ENCODE data around the gene UCP3. TPM values are rescaled to one million over a fixed set of nuclear protein-coding genes. Genes with fewer than 3 reads are reported as not detected.

Gene UCP3
- total RNA-seq, 1 donor from 2014 or later: 11.9 TPM

DNA sequence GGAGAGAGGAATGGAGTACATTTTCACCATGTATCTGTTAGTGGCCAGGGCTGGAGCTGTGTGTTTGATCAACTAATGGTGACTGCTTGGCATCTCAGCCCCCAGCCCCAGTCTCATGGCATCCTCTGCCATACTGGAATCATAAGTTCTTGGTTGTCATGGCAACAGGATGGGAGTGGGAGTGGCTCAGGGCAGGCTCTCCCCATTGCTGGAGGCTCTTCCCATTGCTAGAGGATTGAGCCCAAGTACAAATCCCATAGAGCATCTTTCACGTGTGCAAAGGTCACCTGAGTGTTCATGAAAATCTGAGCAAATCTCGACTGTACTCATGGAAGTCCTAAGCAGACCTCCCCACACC lies 43.1 kb downstream of the UCP3 start:
- intact Hi-C loops (cut with micrococcal nuclease): no loop called here
- ATAC-seq: no peak
- no peak for DNase-seq

DNA sequence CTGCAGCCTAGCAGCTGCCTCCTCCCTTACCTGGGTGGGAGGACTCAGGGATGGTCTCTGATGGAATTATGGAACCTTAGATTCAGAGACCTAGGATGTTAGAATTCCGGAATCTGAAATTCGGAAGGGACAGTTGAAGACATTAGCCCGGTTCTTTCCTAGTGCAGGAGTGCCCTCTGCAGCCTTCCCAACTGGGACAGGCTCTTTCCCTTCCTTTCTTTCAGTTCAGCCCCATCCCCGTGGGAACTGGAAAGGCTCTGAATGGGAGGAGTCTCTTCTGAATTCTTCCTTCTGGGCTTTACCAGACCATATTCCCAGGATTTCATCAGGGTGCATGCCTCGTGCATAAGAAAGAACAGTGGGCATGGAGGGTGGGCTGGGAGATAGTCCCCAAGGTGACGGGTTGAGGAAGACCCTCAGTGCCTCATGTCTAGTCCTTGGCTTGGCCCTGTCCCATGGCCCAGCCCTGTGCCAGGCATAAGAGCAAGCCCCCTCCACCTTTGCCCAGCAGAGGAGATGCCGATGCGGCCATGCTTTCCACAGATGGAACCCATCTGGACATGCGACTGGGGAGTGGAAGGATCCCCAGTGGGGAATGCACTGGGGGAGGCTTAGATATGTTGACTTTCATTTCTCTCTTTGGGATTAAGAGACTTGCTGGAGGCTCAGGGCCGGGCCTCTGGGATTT lies 43.7 kb downstream of the UCP3 start:
- no peak for DNase-seq
- intact Hi-C loops (cut with micrococcal nuclease): no loop called here
- peak; percentile 22 for ATAC-seq

DNA sequence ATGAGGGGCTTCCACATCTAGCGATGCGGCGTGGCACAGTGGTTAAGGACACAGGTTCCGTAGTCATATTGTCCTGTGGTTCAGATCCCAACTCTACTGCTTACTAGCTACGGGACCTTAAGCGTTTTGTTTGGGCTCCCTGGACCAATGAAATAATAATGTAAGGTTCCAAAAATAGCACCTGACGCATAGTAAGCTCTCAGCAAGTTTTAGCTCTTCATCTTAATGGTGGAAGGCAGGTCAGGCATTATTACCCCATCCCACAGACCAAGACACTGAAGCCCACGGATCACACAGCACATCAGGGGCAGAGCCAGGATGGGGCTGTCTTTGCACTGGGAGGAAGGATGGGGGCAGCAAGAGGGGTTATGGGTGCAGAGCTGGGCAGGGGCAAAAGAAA lies 45.0 kb downstream of the UCP3 start:
- DNase-seq (no peak), ATAC-seq (peak; percentile 48)
- intact Hi-C loops (cut with micrococcal nuclease): no loop called here

DNA sequence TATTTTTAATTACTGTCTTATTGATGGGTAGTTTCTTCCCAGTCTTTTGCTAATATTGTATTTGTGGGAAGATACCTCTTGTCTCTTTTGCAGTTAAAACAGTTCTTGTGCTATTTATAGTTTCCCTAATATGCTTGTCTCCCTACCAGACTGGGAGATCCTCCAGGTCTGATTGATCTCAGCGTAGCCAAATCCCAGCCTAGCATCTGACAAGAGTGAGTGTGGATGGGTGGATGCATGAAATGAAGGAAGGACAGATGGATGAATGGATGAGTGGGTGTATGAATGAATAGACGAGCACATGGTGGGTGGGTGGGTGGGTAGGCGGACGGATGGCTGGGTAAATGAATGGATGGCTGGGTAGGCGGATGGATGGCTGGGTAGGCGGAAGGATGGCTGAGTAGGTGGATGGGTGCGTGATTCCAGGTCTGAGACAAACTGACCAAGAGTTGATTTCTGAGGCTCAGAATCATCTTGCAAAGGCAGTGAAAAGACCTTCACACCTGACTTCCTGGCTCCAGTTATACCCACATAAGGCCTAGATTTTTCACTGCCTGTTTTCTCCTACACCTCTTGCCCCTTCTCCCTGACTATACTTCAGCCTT lies 46.7 kb downstream of the UCP3 start:
- intact Hi-C loops (cut with micrococcal nuclease): no loop called here
- no peak for DNase-seq

DNA sequence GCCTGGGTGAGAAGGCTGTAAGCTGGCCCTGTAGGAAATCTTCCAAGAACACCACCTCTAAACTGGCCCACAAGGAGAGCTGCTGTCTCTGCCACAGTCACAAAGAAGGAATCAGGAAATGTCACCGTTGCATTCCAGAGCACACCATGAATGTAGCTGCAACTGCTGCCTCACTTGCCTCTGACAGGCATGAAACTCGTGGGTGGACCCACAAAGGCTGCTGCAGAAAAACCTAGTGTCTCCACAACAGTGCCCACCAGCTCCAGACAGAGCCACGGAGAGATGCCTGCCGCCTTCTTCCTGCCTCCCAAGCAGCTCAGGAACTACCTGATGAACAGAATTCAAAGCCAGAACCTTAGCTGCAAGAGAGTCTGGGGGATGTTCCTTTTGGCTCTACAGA lies 47.6 kb downstream of the UCP3 start:
- ATAC-seq (no peak), DNase-seq (no peak)
- intact Hi-C loops (cut with micrococcal nuclease): no loop called here

More for the DNA sequence above, 46.7 kb downstream of the UCP3 start:
- no peak for ATAC-seq

DNA sequence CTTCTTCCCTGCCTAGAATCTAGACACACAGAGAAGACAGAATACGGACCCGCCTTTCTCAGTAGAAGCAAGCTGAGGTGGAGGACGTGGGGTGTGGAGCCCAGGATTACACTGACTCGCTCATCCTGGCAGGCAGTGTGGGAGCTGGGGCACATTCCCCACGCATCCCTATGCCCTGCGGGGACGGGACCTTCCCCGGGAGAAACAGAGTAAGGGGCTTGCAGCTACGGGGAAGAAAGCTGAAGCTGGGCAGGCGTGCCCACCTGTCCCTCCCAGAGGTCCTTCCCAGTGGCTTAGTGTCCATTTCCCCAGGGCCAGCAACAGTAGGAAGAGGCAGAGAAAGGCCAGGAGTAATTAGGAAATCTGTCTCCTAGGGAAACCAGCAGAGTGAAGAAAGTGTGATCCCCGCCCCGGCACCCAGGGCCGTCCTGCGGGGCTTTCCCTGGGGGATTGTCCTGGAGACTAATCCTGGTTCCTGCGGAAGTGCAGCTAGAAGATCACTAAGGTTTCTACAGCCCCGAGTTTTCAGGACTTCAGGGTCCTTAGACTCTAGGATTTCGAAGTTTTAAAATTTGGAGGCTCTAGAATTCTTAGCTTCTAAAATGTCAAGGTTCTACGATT lies 50.3 kb downstream of the UCP3 start:
- no peak for DNase-seq
- no peak for ATAC-seq
- intact Hi-C loops (cut with micrococcal nuclease): no loop called here

DNA sequence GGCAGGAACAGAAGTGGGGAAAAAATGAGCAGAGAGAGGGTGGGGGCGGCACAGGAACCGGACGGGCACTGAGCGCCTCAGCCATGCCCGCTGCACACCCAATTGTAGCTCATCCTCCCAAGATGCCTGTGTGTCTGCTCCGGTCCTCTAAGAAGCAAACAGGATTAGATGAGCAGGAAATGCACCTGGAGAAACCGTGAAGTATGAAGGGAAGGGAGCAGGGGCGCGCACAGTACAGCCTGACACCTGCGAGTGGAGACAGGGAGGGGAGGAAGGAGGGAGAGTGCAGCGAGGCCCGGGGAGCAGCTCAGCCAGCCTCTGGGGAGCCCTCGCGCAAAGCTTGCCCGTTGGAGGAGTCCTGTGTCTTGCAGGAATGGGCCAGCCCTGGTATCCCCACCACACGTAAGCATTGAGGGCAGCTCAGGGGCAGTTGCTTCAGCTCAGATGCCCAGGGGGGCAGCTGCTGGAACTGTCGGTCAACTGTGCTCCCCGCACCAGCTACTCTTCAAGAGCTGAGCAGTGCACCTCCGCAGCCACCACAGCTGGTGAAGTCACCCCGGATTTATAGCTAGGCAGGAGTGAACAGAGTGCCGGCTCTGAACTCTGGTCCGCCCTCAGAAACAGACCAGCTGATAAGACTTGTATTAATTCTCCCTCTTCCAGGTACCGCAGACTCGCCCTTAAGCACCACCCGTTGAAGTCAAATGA lies 51.1 kb downstream of the UCP3 start:
- intact Hi-C loops (cut with micrococcal nuclease): no loop called here
- ATAC-seq: no peak
- no peak for DNase-seq

DNA sequence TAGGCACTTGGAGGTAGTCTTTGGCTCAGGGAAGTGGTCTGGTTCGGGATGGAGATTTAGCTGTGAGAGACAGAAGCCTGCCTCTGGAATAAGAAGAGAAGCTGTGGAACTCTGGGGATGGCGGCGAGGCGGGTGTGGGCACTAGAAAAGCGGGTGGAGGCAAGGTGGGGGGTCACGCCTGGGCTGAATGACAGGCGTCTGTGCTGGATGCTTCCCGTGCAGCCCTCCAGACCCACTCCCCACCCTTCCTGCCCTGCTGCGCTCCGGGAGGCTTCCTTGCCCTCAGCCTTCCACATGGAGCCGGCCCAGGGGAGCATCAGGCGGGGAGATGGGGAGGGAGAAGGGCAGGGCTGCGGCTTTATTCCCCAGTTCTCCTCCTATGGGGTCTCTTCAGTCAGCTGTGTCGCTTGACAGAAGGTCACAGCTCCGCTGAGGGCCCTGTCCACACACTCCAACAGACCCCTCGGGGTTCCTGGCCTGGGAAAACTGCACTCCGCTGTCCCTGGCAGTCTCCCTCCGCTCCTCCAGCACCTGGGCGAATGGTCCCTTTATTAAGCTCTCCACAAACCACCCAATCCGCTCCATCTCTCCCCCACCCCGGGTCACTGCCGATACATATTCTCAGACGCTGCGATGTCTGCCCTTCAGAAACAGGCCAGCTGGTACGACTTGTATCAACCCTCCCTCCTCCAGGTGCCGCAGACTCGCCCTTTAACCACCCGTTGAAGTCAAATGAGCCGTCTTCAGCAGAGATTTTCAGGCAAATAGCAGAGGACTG lies 51.8 kb downstream of the UCP3 start:
- intact Hi-C loops (cut with micrococcal nuclease): no loop called here
- DNase-seq (no peak), ATAC-seq (no peak)

DNA sequence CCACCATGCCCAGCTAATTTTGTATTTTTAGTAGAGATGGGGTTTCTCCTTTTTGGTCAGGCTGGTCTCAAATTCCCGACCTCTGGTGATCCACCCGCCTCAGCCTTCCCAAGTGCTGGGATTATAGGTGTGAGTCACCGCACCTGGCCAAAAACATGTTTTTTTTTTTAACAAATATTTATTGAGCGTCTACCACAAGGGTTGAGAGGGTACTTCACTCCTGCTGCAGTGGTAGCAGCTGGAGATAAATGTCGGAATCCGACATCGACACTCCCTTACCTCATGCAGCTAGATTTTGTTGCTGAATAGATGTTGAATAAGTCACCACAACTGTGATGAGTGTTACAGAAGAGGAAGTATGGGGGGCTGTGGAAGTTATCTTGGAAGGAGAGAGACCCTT lies 57.1 kb downstream of the UCP3 start:
- no peak for DNase-seq
- no peak for ATAC-seq
- intact Hi-C loops (cut with micrococcal nuclease): no loop called here

DNA sequence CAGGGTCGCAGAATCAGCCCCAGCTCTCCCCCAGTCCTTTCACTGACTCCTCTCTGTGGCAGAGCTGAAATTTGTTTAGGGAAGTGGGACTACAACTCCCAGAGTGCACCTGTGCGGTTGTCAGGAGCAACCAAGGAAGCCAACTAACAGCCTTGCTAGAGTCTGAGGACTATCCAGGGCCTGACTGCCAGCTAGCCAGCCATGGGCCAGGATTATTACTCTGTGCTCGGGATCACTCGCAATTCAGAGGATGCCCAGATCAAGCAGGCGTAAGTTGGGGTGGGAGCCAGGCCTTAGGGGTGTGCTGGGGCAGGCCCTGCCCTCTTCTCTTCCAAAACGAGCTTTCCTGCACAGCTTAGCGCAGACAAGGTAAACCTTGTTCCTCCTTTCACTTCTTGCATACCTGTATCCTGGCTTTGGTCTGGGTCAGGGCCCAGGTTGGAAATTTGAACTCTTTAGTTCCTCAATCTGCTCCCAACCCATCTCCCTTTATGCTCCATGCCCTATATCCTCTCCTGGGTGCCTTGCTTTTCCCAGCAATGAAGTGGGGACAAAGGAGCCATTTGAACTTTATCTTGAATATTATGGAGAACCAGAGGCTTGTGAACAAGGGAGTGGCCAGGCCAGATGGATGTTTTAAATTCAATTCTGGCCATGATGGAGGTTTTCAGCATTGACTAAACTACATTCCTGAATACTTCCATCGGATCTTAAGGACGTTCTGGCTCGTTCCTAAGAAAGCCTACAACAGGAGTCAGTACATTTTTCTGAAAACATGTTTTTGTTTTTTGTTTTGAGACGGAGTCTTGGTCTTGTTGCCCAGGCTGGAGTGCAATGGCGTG lies 57.8 kb downstream of the UCP3 start, which contains the start of gene DNAJB13:
Gene DNAJB13, plus strand, starts transcription at position 158 of the 842 bp plus-strand sequence. Its CDS starts 44 bp downstream, at position 202.
- intact Hi-C loops (cut with micrococcal nuclease): no loop called here
- peak; percentile 37 for DNase-seq
- peak; percentile 32 for ATAC-seq

Other genes with a start within 250 kb of the UCP3 start
- 96.3 TPM for gene RAB6A, start 248.0 kb downstream of the UCP3 start, total RNA-seq
- gene MRPL48, start 221.2 kb downstream of the UCP3 start, total RNA-seq: 44.7 TPM
- 49.9 TPM for gene COA4, start 132.2 kb downstream of the UCP3 start, total RNA-seq
- 13.7 TPM for gene PAAF1, start 132.1 kb downstream of the UCP3 start, total RNA-seq
- not detected for gene DNAJB13, start 58.1 kb downstream of the UCP3 start, total RNA-seq
- gene UCP2, start 26.2 kb downstream of the UCP3 start, total RNA-seq: 28.6 TPM
- 10.5 TPM for gene C2CD3, start 161.9 kb upstream of the UCP3 start, total RNA-seq
- 31.2 TPM for gene PPME1, start 162.2 kb upstream of the UCP3 start, total RNA-seq